GM12864 (cell line): ENCODE measurements around the gene TMED7.

Source experiments
- DNase-seq: peaks from one replicate; pipeline ENCODE4 v3.0.0-alpha.2; 2011; ENCODE audit warnings: low read depth
- H3K4me3 ChIP-seq: 2 replicates; pipeline ENCODE4 v1.5.1; 2011; ENCODE audit warnings: mild to moderate bottlenecking, low read depth, low read length, control low read depth
- TF ChIP-seq, protein P1 (sequence below): IDR thresholded peaks from 2 replicates; pipeline ENCODE4 v1.5.1; 2011; ENCODE audit warnings: low read depth, mild to moderate bottlenecking, moderate library complexity, low read length, control low read depth, inconsistent platforms; ENCODE audit errors: missing control alignments

Gene TMED7

DNA sequence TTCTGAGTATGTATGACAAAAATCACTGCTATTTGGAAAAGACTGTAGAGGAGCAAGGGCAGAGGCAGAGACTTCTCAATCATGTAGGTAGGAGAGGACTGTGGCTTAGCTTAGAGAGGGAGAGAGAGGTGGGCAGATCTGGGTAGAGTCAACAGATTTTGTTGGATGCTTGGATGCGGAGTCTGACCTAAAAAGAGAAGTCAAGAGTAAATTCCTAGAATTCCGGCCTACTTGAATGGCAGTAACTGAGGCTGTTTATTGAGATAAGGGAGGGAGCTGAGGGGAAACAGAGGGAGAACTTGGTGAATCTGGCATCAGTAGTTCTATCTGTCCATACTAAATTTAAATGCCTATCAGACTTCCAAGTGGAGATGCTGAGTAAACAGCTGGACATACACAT lies 25.9 kb downstream of the TMED7 start:
- H3K4me3 ChIP-seq: no peak overlapping the region; the same call in 1 of the 2 replicates
- no peak for DNase-seq
- TF ChIP-seq, protein P1, sequence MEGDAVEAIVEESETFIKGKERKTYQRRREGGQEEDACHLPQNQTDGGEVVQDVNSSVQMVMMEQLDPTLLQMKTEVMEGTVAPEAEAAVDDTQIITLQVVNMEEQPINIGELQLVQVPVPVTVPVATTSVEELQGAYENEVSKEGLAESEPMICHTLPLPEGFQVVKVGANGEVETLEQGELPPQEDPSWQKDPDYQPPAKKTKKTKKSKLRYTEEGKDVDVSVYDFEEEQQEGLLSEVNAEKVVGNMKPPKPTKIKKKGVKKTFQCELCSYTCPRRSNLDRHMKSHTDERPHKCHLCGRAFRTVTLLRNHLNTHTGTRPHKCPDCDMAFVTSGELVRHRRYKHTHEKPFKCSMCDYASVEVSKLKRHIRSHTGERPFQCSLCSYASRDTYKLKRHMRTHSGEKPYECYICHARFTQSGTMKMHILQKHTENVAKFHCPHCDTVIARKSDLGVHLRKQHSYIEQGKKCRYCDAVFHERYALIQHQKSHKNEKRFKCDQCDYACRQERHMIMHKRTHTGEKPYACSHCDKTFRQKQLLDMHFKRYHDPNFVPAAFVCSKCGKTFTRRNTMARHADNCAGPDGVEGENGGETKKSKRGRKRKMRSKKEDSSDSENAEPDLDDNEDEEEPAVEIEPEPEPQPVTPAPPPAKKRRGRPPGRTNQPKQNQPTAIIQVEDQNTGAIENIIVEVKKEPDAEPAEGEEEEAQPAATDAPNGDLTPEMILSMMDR: no peak

- H3K4me3 ChIP-seq: no peak overlapping the region; the same call in 1 of the 2 replicates
- TF ChIP-seq, protein P1: no peak
- no peak for DNase-seq
Measured at GRCh38 chr5:115599502-115599901, 26.3 kb downstream of the TMED7 start.

- H3K4me3 ChIP-seq: no peak overlapping the region
- TF ChIP-seq, protein P1: no peak
- DNase-seq: no peak
Measured at GRCh38 chr5:115594128-115595047, 31.4 kb downstream of the TMED7 start.

- TF ChIP-seq, protein P1: no peak
- no peak overlapping the region for H3K4me3 ChIP-seq
- DNase-seq: no peak
Measured at GRCh38 chr5:115589043-115589442, 36.8 kb downstream of the TMED7 start.

GRCh38 chr5:115588640-115589039 lies 37.2 kb downstream of the TMED7 start:
- DNase-seq: no peak
- TF ChIP-seq, protein P1: no peak
- no peak overlapping the region for H3K4me3 ChIP-seq

- TF ChIP-seq, protein P1: peak; percentile 22
- no peak overlapping the region for H3K4me3 ChIP-seq
- no peak for DNase-seq
Measured at GRCh38 chr5:115586525-115587146, 39.2 kb downstream of the TMED7 start.
